GM20431 (cell line): Measurements from ENCODE around the gene EPHA3.
"Not testable (repeated sequence)": the region's sequence is repeated elsewhere in the genome, so short reads cannot be mapped to it uniquely, and the experiment has no call there.

Experiments used
- in situ Hi-C: fragments of 300-500 bp; cut with MseI, MboI; formaldehyde crosslinking; loops from one replicate; pipeline ENCODE4 v1.15.0; 2020; ENCODE audit warnings: low sequenced_read_pairs; ENCODE audit not compliant: unreplicated experiment

The EPHA3 gene

DNA sequence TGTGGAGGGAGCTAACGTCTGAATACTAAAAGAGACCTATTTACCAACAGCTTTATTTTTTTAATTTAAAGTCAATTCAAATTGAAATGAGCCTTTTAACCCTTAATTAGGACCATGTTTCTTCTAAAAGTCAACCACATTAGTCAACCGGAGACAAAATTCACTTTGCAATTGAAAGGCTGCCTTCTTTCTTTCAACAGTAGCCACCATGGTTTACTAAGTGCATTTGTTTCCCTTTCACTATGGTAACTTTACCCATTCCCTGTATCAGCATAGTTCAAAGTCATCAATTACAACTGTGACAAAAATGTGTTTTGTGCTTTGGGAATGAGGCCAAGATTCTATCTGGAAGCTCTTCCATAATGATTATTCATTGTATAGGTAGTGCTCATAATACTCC is 225.4 kb downstream of the EPHA3 start:
- in situ Hi-C loops: no loop called here

DNA sequence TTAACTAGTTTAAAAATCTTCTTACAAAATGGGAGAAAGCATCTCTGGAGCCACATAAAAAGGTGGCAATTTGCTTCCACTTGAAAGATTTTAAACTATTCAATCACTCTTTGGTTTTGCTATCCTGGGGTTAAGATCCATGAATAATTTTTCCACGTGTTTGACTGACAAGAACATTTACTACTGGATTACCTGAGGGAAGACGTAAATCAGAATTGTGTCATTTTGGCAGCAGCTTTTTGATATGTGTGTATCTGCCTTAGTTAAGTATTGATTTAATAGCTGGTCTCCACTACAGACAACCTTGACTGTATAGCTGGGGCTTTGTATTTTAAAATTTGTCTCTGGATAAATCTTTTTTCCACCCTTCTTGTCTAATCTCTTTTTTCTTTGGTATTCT is 228.3 kb downstream of the EPHA3 start:
- in situ Hi-C loops: no loop called here

DNA sequence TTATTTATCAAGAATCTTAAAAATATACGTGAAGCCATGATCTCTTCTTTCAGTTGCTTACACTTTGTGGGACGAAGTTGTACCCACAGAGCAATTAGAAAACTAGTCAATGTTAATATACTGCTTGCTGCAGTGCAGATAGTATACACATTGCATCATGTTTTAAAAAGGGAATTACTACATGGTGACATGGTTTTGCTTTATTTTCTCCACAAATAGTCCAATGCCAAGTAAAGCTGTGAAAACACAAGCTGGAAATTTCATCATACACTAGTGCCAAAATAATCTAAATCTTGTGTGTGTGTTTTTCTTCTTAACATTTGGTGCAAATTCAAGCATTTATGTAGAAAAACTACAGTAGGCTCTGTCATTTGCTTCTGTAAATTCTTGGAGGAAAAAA is 233.0 kb downstream of the EPHA3 start:
- in situ Hi-C loops: no loop called here

DNA sequence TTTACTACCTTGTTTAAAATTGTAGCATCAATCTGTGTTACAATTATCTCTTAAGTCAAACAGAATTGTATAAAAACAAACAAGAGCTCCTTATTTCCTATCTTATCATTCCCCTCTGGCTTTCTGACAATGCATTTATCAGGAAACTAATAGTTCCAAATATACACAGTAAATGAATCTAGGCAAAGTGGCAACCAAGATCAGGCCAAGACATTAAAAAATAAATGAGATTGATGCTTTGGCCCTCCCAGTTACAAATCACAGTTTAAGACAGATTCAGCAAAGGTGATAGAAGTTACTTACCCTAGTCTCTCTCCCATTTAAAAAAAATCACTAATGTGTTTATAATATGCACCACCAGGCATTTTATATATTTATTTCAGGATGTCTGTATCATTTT is 236.7 kb downstream of the EPHA3 start:
- in situ Hi-C loops: no loop called here

DNA sequence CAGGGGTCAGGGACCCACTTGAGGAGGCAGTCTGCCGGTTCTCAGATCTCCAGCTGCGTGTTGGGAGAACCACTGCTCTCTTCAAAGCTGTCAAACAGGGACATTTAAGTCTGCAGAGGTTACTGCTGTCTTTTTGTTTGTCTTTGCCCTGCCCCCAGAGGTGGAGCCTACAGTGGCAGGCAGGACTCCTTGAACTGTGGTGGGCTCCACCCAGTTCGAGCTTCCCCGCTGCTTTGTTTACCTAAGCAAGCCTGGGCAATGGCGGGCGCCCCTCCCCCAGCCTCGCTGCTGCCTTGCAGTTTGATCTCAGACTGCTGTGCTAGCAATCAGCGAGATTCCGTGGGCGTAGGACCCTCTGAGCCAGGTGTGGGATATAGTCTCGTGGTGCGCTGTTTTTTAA is 243.5 kb downstream of the EPHA3 start:
- in situ Hi-C loops: not testable (repeated sequence)

DNA sequence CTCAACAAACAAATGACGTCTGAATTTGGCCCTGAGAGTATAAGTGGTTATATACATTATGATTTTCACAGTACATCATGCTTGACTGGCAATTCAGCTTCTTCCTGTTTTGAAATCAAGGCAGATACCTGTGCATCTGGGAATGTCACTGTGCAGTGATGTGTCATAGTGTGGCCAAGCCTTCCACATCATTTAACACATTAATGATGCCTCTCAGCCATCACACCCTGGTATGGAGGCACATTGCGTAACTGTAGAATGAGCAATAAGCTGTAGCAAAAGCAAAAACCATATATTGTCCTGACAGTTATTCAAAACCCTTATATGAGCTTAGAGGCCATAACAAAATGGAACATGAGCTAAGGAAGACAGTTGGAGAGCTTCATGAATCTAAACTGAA is 246.0 kb downstream of the EPHA3 start:
- in situ Hi-C loops: no loop called here

DNA sequence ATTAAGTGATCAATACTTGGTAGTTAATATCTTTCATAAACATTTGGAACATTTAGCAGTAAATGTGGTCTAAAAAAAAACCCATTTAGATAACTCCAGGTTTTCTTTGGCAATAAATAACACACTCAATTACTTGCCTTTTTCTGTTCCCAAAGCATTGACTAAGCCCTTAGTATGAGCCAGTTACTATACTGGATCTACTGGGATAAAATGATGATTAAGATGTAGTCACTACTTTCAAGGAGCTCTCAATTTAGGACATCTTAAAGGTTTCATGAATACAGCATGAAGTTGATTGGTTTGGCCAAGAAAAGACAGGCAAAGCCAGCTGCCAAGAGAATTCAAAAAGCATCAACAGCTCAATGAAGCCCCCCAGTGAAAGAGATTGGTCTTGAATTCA is 250.9 kb downstream of the EPHA3 start:
- in situ Hi-C loops: no loop called here

DNA sequence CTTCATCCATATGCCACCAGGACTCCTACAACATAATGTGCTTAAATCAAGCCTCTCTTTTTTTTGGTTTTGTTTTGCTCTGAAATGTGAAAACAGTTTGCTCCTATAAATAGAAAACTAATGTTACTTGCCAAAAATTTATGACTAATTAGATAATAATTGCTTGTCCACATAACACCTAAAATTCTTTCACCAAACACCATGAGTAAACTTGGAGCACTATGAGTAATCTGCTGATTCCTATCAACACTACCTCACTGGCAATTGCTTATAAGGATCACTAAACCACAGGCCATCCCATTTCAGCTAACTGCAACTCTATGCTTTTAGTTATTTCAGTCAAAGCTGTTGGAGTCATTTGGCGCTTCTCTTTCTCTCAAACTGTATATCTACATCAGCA is 252.7 kb downstream of the EPHA3 start:
- in situ Hi-C loops: no loop called here

DNA sequence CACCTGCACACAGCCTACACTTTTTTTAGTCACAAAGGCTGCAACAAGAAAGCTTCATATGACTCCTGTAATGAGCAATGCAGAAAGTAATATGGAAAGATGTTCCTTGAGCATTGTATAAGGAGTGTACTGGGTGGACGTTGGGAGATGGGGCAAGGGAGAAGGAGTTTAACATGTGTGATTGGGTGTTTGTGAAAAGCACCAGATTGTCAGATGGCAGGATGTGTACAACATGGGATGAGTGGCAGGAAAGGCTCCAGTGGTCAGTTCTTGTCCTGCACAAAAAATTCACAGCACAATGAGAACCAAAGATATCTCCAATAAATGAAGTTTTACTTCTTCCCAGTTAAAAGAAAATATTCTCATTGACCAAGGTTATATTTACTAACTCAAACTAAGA is 255.1 kb downstream of the EPHA3 start:
- in situ Hi-C loops: no loop called here

DNA sequence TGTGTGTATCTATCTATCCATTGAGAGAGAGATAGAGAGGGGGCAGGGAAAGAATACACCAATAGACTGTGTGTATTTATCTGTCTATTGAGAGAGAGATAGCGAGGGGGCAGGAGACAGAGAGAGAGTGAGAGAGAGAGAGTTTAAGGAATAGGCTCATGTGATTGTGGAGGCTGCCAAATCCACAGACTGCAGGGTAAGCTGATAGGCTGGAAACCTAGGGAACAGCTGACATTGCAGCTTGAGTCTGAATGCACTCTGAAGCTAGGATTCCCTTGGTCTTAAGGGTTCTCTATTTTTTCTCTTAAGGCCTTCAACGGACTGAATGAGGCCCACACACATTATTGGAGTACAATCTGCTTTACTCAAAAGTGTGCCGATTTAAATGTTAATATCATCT is 255.8 kb downstream of the EPHA3 start:
- in situ Hi-C loops: no loop called here

DNA sequence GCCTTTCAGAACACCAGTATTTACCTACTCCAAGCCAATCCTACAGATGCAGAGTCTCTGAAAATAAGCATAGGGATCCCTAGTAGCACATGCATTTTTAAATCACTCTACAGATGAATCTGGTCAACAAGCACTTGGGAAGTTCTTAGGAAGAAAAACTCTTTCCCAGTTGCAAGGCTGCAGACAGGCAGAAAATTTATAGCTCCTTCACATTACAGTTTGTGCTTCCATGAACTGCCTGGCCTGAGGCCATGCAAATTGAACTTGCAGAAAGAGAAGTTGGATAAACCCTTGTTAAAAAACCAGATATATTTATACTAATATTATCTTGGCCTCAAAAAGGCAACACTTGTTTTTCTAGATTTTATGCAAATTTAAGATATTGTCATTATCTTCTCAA is 256.9 kb downstream of the EPHA3 start:
- in situ Hi-C loops: no loop called here

DNA sequence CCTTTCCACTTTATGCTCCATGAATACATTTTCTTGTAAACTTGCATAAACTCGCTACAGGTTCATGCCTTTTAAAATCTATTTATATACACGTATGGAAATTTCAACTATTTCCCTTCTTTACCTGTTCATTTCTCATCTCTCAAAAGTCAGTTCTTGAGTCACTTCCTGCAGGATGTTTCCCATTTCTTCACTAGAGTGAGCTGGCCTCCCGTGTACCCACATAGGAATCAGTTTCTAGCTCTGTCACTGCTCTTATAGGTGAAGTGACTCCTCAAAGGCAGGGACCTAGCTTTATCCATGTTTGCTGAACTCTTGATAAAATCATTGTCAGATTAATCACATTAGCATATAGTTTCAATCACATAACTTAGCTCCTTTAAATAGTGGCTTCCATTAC is 259.7 kb downstream of the EPHA3 start:
- in situ Hi-C loops: no loop called here

DNA sequence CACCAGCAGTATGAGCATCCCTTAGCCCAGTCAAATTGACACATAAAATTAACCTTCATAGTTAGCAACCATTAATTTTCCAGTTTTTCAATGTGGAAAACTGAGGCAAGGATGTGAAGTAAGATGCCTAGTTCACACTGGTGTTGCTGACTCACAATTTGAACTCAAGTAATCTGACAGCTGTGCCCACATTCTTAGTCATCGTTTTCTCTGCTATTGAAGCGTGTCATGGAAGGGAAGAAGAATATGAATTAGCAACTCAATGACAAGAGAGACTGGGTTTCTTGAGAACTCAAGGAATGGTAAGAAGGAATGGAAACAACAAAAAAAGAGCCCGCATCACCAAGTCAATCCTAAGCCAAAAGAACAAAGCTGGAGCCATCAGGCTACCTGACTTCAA is 261.4 kb downstream of the EPHA3 start:
- in situ Hi-C loops: no loop called here

DNA sequence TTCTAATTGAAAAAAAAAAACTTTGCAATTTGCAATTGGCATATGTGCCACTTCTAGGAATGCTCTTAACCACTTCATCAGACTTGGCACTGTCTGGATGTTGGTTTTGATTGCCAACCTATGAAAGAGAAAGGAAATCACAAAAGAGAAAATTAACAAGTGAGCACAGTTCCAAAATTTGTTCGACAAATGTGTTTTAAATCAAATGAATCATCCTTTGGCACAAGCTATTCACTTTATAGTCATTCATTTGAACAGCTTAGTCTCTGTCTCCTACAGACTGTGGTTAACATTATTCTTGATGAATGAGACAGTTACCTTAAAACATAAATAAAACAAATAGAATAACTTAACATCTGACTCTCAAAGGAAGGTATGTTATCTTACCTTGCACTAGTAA is 265.0 kb downstream of the EPHA3 start:
- in situ Hi-C loops: no loop called here

DNA sequence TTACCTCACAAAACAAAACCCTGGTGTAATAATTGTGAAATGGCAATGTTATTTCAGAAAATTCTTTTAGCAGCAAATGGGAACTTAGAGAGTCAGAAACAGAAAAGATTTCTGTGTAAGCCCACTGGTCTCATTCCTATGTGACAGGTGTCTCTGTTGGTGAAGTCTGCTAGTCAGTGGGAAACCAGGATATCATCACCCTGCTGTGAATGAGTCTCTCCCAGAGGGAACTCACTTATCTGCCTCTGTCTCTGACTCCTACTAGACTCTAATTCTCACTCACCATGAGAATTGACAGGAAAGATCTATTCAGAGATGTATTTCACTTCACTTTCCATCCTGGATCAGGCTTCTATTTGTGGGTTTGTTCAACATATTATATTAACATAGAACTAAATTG is 266.0 kb downstream of the EPHA3 start:
- in situ Hi-C loops: no loop called here

DNA sequence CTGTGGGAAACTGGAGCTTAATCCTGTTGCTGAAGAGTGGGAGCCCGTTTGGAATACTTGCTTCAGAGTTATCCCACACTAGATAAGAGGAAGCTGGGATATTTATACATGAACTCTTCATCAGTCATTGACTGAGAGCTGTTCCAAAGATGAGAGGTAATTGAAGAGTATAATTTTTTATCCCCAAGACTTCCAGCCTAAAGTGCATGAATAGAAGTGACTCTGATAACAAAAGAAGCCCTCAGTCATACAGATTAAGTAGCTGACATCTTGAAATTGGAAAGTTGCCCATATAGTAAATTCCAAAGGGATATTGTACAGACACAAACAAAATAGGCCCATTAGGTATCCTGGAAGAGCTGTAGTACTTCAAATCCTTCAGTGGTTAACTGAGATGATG is 268.0 kb downstream of the EPHA3 start:
- in situ Hi-C loops: no loop called here

DNA sequence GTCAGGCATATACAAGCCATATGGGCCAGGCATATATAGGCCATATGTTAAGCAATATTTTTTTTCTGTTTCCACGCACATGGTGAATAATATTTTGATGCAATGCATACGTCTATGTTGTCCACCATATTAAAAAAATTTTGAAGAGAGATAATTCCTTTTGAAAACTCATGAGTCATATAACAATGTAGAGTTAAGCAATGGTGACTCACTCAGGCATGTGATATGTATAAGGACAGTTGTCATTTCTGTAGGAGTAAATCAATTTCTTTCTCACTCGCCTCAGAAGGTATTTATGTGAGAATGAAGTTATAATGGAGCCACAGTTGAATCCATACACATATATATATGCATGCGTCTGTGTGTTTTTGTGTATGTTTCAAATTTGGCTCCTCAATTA is 272.6 kb downstream of the EPHA3 start:
- in situ Hi-C loops: no loop called here

DNA sequence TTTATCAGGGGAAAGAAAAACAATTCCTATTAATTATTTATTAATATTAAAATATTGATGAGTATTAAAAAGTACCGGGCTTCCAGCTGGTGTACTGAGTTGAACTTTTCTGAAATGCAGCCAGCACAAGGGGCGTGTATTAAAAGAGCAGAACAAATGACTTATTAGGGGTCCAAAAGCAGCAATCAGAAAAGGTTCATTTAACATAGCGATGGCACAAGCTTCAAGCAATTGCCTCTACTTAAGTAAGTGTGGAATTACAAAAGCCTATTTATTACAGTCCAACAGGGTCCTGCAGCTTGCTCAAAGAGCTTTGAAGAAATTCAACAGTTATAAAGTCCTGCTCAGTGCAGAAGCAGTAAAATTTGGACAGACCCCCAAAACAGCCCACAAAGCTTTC is 285.6 kb downstream of the EPHA3 start:
- in situ Hi-C loops: no loop called here

DNA sequence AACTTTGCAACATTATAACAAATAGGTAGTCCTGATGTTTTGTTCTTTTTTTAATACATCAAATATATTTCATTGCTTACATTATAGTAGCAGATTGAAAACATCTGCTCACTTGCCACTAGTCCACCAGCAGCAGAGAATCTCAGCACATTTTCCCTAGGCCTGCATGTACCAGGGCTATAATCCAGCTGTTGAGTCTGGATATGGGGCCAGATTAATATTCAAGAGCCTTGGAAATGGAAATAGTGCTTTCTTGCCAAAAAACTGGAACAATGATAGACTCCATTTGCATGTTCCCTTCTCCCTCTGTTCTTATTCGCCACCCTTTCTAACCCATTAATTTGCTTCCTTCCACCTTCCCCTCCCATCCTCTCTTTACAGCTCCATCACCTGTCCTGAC is 288.0 kb downstream of the EPHA3 start:
- in situ Hi-C loops: no loop called here

DNA sequence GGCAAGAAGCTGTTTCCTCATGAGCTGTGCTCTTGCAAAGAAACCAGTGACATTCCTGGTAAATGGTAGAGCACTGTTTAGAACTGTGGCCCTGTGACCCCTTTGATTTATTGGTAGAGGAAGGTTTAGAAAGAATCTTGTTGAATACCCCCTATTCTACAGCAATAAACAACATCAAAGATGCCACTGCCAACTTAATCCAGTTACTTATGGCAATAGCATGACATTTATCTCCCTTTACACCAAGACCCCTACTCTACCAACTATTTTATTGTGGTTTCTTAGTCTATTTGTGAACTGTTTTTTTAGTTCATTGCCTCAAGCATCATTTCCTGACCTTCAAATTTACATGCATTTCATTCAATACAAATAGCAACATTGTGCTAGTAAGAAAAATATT is 288.6 kb downstream of the EPHA3 start:
- in situ Hi-C loops: no loop called here

DNA sequence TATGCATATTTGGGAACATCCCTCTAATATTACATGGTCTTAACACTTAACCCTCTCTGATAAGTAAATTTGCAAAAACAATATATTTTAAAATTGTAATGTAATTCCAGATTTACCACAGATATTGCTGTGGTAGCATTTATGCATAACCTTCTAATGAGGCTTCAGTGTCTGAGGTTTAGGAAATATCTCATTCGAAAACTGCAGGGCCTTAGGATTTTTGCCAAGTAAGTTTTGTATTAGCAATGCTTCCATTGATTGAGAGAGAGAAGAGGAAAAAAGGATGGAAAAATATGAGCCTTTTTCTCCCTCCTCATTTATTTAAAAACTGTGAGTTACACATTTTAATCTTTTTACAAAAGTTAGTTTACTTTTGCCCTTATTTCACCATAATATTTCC is 294.6 kb downstream of the EPHA3 start:
- in situ Hi-C loops: no loop called here

DNA sequence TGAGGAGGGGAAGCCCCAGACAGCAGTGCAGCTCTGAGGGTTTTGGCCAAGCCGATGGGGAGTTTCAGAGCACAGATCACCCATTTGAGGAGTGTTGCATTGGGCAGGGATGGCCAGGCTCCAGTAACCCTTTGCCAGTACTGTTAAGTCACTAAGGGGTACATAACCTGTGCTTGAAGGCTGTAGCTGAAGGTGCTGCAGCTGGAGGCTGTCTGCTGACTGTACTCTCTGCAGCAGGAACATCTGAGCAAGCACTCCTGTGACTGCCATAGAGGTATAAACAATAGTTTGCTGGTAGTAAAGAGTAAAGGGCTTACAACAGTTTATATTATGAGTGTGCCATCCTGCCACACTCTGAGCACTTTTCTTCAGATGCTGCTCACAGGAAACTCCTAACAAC is 297.8 kb downstream of the EPHA3 start:
- in situ Hi-C loops: no loop called here

DNA sequence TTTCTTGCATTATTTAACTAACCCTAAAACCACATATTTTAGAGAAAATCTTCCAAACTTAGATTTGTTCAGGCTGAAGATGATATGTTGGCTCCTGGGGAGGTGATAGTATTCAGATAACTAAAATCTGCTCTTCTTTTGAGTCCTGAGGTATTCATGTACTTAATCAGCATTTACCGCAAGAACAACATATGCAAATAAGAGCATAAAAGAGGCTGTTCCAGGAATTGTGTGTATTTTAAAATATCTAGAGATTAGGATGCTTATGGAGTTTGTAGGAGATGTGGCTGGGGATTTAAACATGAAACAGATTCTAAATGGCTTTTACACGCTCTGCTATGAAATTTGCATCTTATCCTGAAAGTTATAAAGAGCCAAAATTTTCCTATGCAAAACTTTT is 298.2 kb downstream of the EPHA3 start:
- in situ Hi-C loops: no loop called here
